Natural killer cell treated with Interleukin-12 subunit alpha and Interleukin-12 subunit beta and Interleukin-15 and Interleukin-18, amount 100 ng/mL, for 72 hours (primary cell): ENCODE data around the gene KLK14. TPM values are rescaled to one million over a fixed set of nuclear protein-coding genes. Genes with fewer than 3 reads are reported as not detected.

Source experiments
- ATAC-seq, 2 donors: fragments of 150-1000 bp; cut with Tn5 transposase in 1 of 2; sonication (Bioruptor Pico), chemical (Tn5 transposase) in 1 of 2; 2 replicates each; pipeline ENCODE4 v1.10.0; 2021
- DNase-seq: peaks from one replicate; pipeline ENCODE4 v3.0.0; 2022; ENCODE audit warnings: low spot score
- H3K27ac Mint-ChIP-seq, 2 donors: 1 replicate in 1 of 2; 2 replicates in 1 of 2; pipeline ENCODE4 v1.8.0; 2022; ENCODE audit warnings: mixed read lengths in 2 of 2, mild to moderate bottlenecking in 1 of 2, moderate library complexity in 1 of 2
- H3K27me3 Mint-ChIP-seq, 2 donors: 1 replicate in 1 of 2; 2 replicates in 1 of 2; pipeline ENCODE4 v1.8.0; 2022; ENCODE audit warnings: mixed read lengths in 2 of 2
- H3K36me3 Mint-ChIP-seq: one replicate; pipeline ENCODE4 v1.8.0; 2022; ENCODE audit warnings: mixed read lengths
- H3K4me1 Mint-ChIP-seq, 2 donors: 1 replicate in 1 of 2; 2 replicates in 1 of 2; pipeline ENCODE4 v1.8.0; 2022; ENCODE audit warnings: low read depth in 2 of 2, mixed read lengths in 2 of 2, mild to moderate bottlenecking in 1 of 2
- H3K4me3 Mint-ChIP-seq: one replicate; pipeline ENCODE4 v1.8.0; 2022; ENCODE audit warnings: mixed read lengths
- H3K9me3 Mint-ChIP-seq: 2 replicates; pipeline ENCODE4 v1.8.0; 2022; ENCODE audit warnings: mixed read lengths
- total RNA-seq, 2 donors: library from RNA; stranded (reverse); gene quantifications; one replicate each; pipeline ENCODE4 v1.2.3, GENCODE V29; 2022

The KLK14 gene
- total RNA-seq, 2 donors from 2014 or later, result 0.50 to 2.2 TPM

GRCh38 chr19:51089786-51090185 lies 7.1 kb upstream of the KLK14 start:
- Mint-ChIP-seq H3K4me1 (no peaks in the 10 kb centered on the region), H3K9me3 (no peaks in the 10 kb centered on the region), H3K4me3 (no peak overlapping the region), H3K36me3 (no peaks in the 10 kb centered on the region), H3K27me3 (no peaks in the 10 kb centered on the region), H3K27ac (no peak overlapping the region)
- ATAC-seq (no peak), DNase-seq (no peak)

- no peak overlapping the region for H3K4me3 Mint-ChIP-seq
- DNase-seq, result no peak
- ATAC-seq, result no peak
- H3K27ac Mint-ChIP-seq, result no peak overlapping the region
- H3K36me3 Mint-ChIP-seq, result no peaks in the 10 kb centered on the region
- no peaks in the 10 kb centered on the region for H3K4me1 Mint-ChIP-seq
- H3K27me3 Mint-ChIP-seq, result peaks cover 9 to 11% of the 10 kb centered on the region in 2 donors
- no peaks in the 10 kb centered on the region for H3K9me3 Mint-ChIP-seq
Observed at GRCh38 chr19:51086153-51086850, 3.6 kb upstream of the KLK14 start.

GRCh38 chr19:51084505-51084904 lies 1.8 kb upstream of the KLK14 start:
- no peak for ATAC-seq
- no peaks in the 10 kb centered on the region for H3K9me3 Mint-ChIP-seq
- H3K4me3 Mint-ChIP-seq, result no peak overlapping the region
- no peaks in the 10 kb centered on the region for H3K36me3 Mint-ChIP-seq
- H3K4me1 Mint-ChIP-seq, result no peaks in the 10 kb centered on the region
- DNase-seq, result no peak
- H3K27ac Mint-ChIP-seq, result no peak overlapping the region
- peaks cover 9 to 11% of the 10 kb centered on the region in 2 donors for H3K27me3 Mint-ChIP-seq

- no peak for ATAC-seq
- peaks cover 9 to 11% of the 10 kb centered on the region in 2 donors for H3K27me3 Mint-ChIP-seq
- no peaks in the 10 kb centered on the region for H3K9me3 Mint-ChIP-seq
- H3K36me3 Mint-ChIP-seq, result no peaks in the 10 kb centered on the region
- H3K4me1 Mint-ChIP-seq, result no peaks in the 10 kb centered on the region
- no peak overlapping the region for H3K4me3 Mint-ChIP-seq
- no peak overlapping the region for H3K27ac Mint-ChIP-seq
- no peak for DNase-seq
Observed at GRCh38 chr19:51083783-51084182, 1.1 kb upstream of the KLK14 start.

- no peak for DNase-seq
- H3K27ac Mint-ChIP-seq, result no peak overlapping the region
- no peaks in the 10 kb centered on the region for H3K36me3 Mint-ChIP-seq
- no peak overlapping the region for H3K4me3 Mint-ChIP-seq
- H3K27me3 Mint-ChIP-seq, result peaks cover 9 to 11% of the 10 kb centered on the region in 2 donors
- H3K9me3 Mint-ChIP-seq, result no peaks in the 10 kb centered on the region
- ATAC-seq, result no peak
- no peaks in the 10 kb centered on the region for H3K4me1 Mint-ChIP-seq
Observed at GRCh38 chr19:51083181-51083580, 494 bp upstream of the KLK14 start.

- Mint-ChIP-seq H3K36me3 (no peaks in the 10 kb centered on the region), H3K4me1 (no peaks in the 10 kb centered on the region), H3K4me3 (no peak overlapping the region), H3K27me3 (peaks cover 9 to 11% of the 10 kb centered on the region in 2 donors), H3K27ac (no peak overlapping the region), H3K9me3 (no peaks in the 10 kb centered on the region)
- DNase-seq (no peak), ATAC-seq (no peak)
Observed at GRCh38 chr19:51081476-51081875, 1.2 kb downstream of the KLK14 start.

GRCh38 chr19:51079481-51080110 lies 3.1 kb downstream of the KLK14 start:
- H3K9me3 Mint-ChIP-seq, result no peaks in the 10 kb centered on the region
- DNase-seq (no peak), ATAC-seq (no peak)
- H3K4me3 Mint-ChIP-seq, result no peak overlapping the region
- H3K4me1 Mint-ChIP-seq, result no peaks in the 10 kb centered on the region
- H3K27me3 Mint-ChIP-seq, result peaks cover 9 to 11% of the 10 kb centered on the region in 2 donors
- no peak overlapping the region for H3K27ac Mint-ChIP-seq
- H3K36me3 Mint-ChIP-seq, result no peaks in the 10 kb centered on the region

- Mint-ChIP-seq H3K4me1 (no peaks in the 10 kb centered on the region), H3K27me3 (peaks cover 17 to 18% of the 10 kb centered on the region in 2 donors), H3K27ac (no peak overlapping the region), H3K36me3 (peaks cover 5% of the 10 kb centered on the region), H3K9me3 (no peaks in the 10 kb centered on the region), H3K4me3 (no peak overlapping the region)
- ATAC-seq, result no peak
- DNase-seq, result no peak
Observed at GRCh38 chr19:51078731-51079130, 4.0 kb downstream of the KLK14 start.

- no peaks in the 10 kb centered on the region for H3K4me1 Mint-ChIP-seq
- peaks cover 11% of the 10 kb centered on the region for H3K36me3 Mint-ChIP-seq
- no peak overlapping the region for H3K27ac Mint-ChIP-seq
- no peak overlapping the region for H3K4me3 Mint-ChIP-seq
- H3K27me3 Mint-ChIP-seq, result peaks cover 12 to 17% of the 10 kb centered on the region in 2 donors
- ATAC-seq (no peak), DNase-seq (no peak)
- H3K9me3 Mint-ChIP-seq, result no peaks in the 10 kb centered on the region
Observed at GRCh38 chr19:51078104-51078503, 4.6 kb downstream of the KLK14 start.

- H3K27me3 Mint-ChIP-seq, result peaks cover 7 to 18% of the 10 kb centered on the region in 2 donors
- H3K4me1 Mint-ChIP-seq, result no peaks in the 10 kb centered on the region
- no peak for ATAC-seq
- peaks cover 12% of the 10 kb centered on the region for H3K36me3 Mint-ChIP-seq
- H3K4me3 Mint-ChIP-seq, result no peak overlapping the region
- H3K9me3 Mint-ChIP-seq, result no peaks in the 10 kb centered on the region
- DNase-seq, result no peak
- peak overlapping the region in 1 of 2 donors; percentile 24 for H3K27ac Mint-ChIP-seq
Observed at GRCh38 chr19:51076631-51077213, 6.0 kb downstream of the KLK14 start.

GRCh38 chr19:51075998-51076397 lies 6.7 kb downstream of the KLK14 start:
- no peak for ATAC-seq
- H3K27me3 Mint-ChIP-seq, result peaks cover 7 to 18% of the 10 kb centered on the region in 2 donors
- no peaks in the 10 kb centered on the region for H3K4me1 Mint-ChIP-seq
- DNase-seq, result no peak
- peaks cover 12% of the 10 kb centered on the region for H3K36me3 Mint-ChIP-seq
- no peak overlapping the region for H3K4me3 Mint-ChIP-seq
- H3K9me3 Mint-ChIP-seq, result no peaks in the 10 kb centered on the region
- H3K27ac Mint-ChIP-seq, result peak overlapping the region in 1 of 2 donors; percentile 24

GRCh38 chr19:51071095-51071405 lies 11.6 kb downstream of the KLK14 start:
- no peak overlapping the region for H3K4me3 Mint-ChIP-seq
- DNase-seq (no peak), ATAC-seq (no peak)
- H3K9me3 Mint-ChIP-seq, result no peaks in the 10 kb centered on the region
- no peak overlapping the region for H3K27ac Mint-ChIP-seq
- peaks cover 0 to under 1% of the 10 kb centered on the region in 2 donors for H3K4me1 Mint-ChIP-seq
- H3K27me3 Mint-ChIP-seq, result peaks cover 17 to 35% of the 10 kb centered on the region in 2 donors
- peaks cover 12% of the 10 kb centered on the region for H3K36me3 Mint-ChIP-seq

- Mint-ChIP-seq H3K4me3 (no peak overlapping the region), H3K36me3 (peaks cover 12% of the 10 kb centered on the region), H3K9me3 (no peaks in the 10 kb centered on the region), H3K27ac (no peak overlapping the region), H3K4me1 (peaks cover 0 to 3% of the 10 kb centered on the region in 2 donors), H3K27me3 (peaks cover 20 to 40% of the 10 kb centered on the region in 2 donors)
- ATAC-seq (no peak), DNase-seq (no peak)
Observed at GRCh38 chr19:51070334-51071094, 12.2 kb downstream of the KLK14 start.
